Mesenchymal stem cell (in vitro differentiated cells and primary cell): ENCODE data around the gene SIN3B.
A peak's percentile ranks its signal among the peaks of the same experiment; 100 is the strongest.

Experiments
- DNase-seq: peaks from one replicate; pipeline ENCODE4 v3.0.0-alpha.2; 2013
- H2AFZ ChIP-seq: one replicate; pipeline ENCODE4 v1.6.1; 2013; ENCODE audit warnings: low read depth, mild to moderate bottlenecking, control low read depth, inconsistent platforms, low read length, moderate library complexity
- H2AK5ac ChIP-seq: 2 replicates; pipeline ENCODE4 v1.6.1; 2013; ENCODE audit warnings: low read length, moderate library complexity, mild to moderate bottlenecking, inconsistent platforms; ENCODE audit not compliant: severe bottlenecking
- H2BK120ac ChIP-seq: one replicate; pipeline ENCODE4 v1.6.1; 2013; ENCODE audit warnings: low read depth, mild to moderate bottlenecking, inconsistent platforms, low read length, moderate library complexity
- H2BK12ac ChIP-seq, 2 experiments: one replicate each; pipeline ENCODE4 v1.6.1; 2013; ENCODE audit warnings: inconsistent platforms in 2 of 2, low read length in 2 of 2, mild to moderate bottlenecking in 2 of 2, moderate library complexity in 2 of 2, control low read depth in 1 of 2
- H2BK15ac ChIP-seq: one replicate; pipeline ENCODE4 v1.6.1; 2013; ENCODE audit warnings: mild to moderate bottlenecking, low read depth, inconsistent platforms; ENCODE audit not compliant: poor library complexity, severe bottlenecking
- H2BK5ac ChIP-seq: 2 replicates; pipeline ENCODE4 v1.6.1; 2013; ENCODE audit warnings: low read depth, mild to moderate bottlenecking, low read length, control low read depth, inconsistent platforms; ENCODE audit not compliant: poor library complexity, severe bottlenecking
- H3K14ac ChIP-seq, 2 experiments: one replicate each; pipeline ENCODE4 v1.6.1; 2013; ENCODE audit warnings: inconsistent platforms in 2 of 2, low read length in 2 of 2, control low read depth in 1 of 2, mild to moderate bottlenecking in 1 of 2, moderate library complexity in 1 of 2
- H3K18ac ChIP-seq, 2 experiments: one replicate each; pipeline ENCODE4 v1.6.1; 2013; ENCODE audit warnings: inconsistent platforms in 2 of 2, low read length in 2 of 2, control low read depth in 1 of 2, low read depth in 1 of 2, mild to moderate bottlenecking in 1 of 2
- H3K23ac ChIP-seq, 2 experiments: one replicate each; pipeline ENCODE4 v1.6.1; 2013; ENCODE audit warnings: inconsistent platforms in 2 of 2, low read length in 2 of 2, mild to moderate bottlenecking in 2 of 2, moderate library complexity in 2 of 2, control low read depth in 1 of 2
- H3K27ac ChIP-seq: 2 replicates; pipeline ENCODE4 v1.5.1; 2013; ENCODE audit warnings: mild to moderate bottlenecking, moderate library complexity, low read length, control low read depth, inconsistent platforms; ENCODE audit not compliant: poor library complexity, severe bottlenecking
- H3K27me3 ChIP-seq, 2 experiments: 2 replicates each; pipeline versions ENCODE4 v1.6.1 to v1.7.0; 2013; ENCODE audit warnings: low read length in 2 of 2, mild to moderate bottlenecking in 2 of 2, moderate library complexity in 2 of 2, control low read depth in 1 of 2, inconsistent platforms in 1 of 2; ENCODE audit not compliant: control insufficient read depth in 1 of 2, insufficient read depth in 1 of 2
- H3K36me3 ChIP-seq, 2 experiments: 2 replicates each; pipeline versions ENCODE4 v1.6.1 to v1.7.0; 2013; ENCODE audit warnings: low read length in 2 of 2, control low read depth in 1 of 2, inconsistent platforms in 1 of 2, low read depth in 1 of 2, mild to moderate bottlenecking in 1 of 2; ENCODE audit not compliant: insufficient read depth in 2 of 2, control insufficient read depth in 1 of 2
- H3K4ac ChIP-seq, 2 experiments: one replicate each; pipeline ENCODE4 v1.6.1; 2013; ENCODE audit warnings: inconsistent platforms in 2 of 2, low read length in 2 of 2, mild to moderate bottlenecking in 2 of 2, moderate library complexity in 2 of 2, control low read depth in 1 of 2, low read depth in 1 of 2
- H3K4me1 ChIP-seq: 2 replicates; pipeline ENCODE4 v1.6.1; 2013; ENCODE audit warnings: low read depth, low read length, control low read depth; ENCODE audit not compliant: control insufficient read depth, insufficient read depth
- H3K4me2 ChIP-seq: 2 replicates; pipeline ENCODE4 v1.6.1; 2013; ENCODE audit warnings: low read length, mild to moderate bottlenecking, inconsistent platforms; ENCODE audit not compliant: poor library complexity, severe bottlenecking
- H3K4me3 ChIP-seq, 2 experiments: 2 replicates each; pipeline versions ENCODE4 v1.5.1 to v1.7.0; 2013; ENCODE audit warnings: low read length in 2 of 2, mild to moderate bottlenecking in 2 of 2, control low read depth in 1 of 2, low read depth in 1 of 2; ENCODE audit not compliant: insufficient read depth in 1 of 2
- H3K79me1 ChIP-seq: replicated peaks from 2 replicates; pipeline ENCODE4 v1.6.1; 2013; ENCODE audit warnings: mild to moderate bottlenecking, control low read depth, low read length, inconsistent platforms; ENCODE audit not compliant: poor library complexity, severe bottlenecking
- H3K9ac ChIP-seq: 2 replicates; pipeline ENCODE4 v1.7.0; 2013; ENCODE audit warnings: mild to moderate bottlenecking, low read length, moderate library complexity
- H3K9me3 ChIP-seq: 2 replicates; pipeline ENCODE4 v1.7.0; 2013; ENCODE audit warnings: mild to moderate bottlenecking, low read length; ENCODE audit not compliant: control insufficient read depth
- H4K8ac ChIP-seq: one replicate; pipeline ENCODE4 v1.6.1; 2013; ENCODE audit warnings: inconsistent platforms, mild to moderate bottlenecking, low read length, moderate library complexity
- H4K91ac ChIP-seq: one replicate; pipeline ENCODE4 v1.6.1; 2013; ENCODE audit warnings: mild to moderate bottlenecking, low read length, inconsistent platforms
- WGBS: methylation state at CpG from one replicate; pipeline ENCODE4 v1.1.7; 2013; ENCODE audit warnings: mixed read lengths; 5-methylcytosine and 5-hydroxymethylcytosine counted together

Gene SIN3B

DNA sequence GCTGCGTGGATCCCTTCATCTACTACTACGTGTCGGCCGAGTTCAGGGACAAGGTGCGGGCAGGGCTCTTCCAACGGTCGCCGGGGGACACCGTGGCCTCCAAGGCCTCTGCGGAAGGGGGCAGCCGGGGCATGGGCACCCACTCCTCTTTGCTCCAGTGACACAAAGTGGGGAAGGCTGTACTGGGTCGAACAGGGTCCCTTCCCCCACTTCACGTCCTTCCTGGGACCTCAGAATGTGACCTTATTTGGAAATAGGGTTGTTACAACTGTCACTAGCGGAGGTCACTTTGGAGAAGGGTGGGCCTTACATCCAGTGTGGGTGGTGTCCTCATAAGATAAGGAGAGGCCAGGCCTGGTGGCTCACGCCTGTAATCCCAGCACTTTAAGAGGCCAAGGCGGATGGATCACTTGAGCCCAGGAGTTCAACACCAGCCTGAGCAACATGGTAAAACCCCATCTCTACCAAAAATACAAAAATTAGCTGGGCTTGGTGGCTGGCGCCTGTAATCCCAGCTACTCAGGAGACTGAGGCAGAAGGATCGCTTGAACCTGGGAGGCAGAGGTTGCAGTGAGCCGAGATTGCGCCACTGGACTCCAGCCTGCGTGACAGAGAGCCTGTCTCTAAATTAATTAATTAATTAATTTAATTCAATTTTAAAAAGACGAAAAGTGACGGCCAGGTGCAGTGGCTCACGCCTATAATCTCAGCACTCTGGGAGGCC is 61.4 kb downstream of the SIN3B start:
- 83% methylated on average over 21 of the region's 24 CpGs for WGBS
- peak overlapping the region; percentile 98 for H2BK15ac ChIP-seq
- no peak overlapping the region for H2AFZ ChIP-seq
- no peaks in the 10 kb centered on the region for H3K79me1 ChIP-seq
- peaks cover 7% of the 10 kb centered on the region for H3K4me1 ChIP-seq
- H4K91ac ChIP-seq, result peak overlapping the region; percentile 100
- no peak overlapping the region for H3K4me3 ChIP-seq
- H4K8ac ChIP-seq, result peak overlapping the region; percentile 100
- peak overlapping the region; percentile 100 for H2BK120ac ChIP-seq
- no peak overlapping the region for H3K4me2 ChIP-seq
- peak overlapping the region in 1 of 2 experiments; percentile 23 for H3K23ac ChIP-seq
- H3K27ac ChIP-seq, result no peak overlapping the region
- H3K9ac ChIP-seq, result no peak overlapping the region
- H3K4ac ChIP-seq, result peak overlapping the region; percentile 89 to 100
- no peak for DNase-seq
- H2BK5ac ChIP-seq, result no peak overlapping the region
- no peak overlapping the region for H2AK5ac ChIP-seq
- peaks cover 5 to 55% of the 10 kb centered on the region in 2 experiments for H3K27me3 ChIP-seq
- no peaks in the 10 kb centered on the region for H3K36me3 ChIP-seq
- peak overlapping the region; percentile 97 to 100 for H3K18ac ChIP-seq
- H3K9me3 ChIP-seq, result no peaks in the 10 kb centered on the region
- H3K14ac ChIP-seq, result peak overlapping the region in 1 of 2 experiments; percentile 90
- H2BK12ac ChIP-seq, result peak overlapping the region; percentile 93 to 99

GRCh38 chr19:16891696-16892382 is 62.6 kb downstream of the SIN3B start:
- Histone ChIP-seq H2AK5ac (no peak overlapping the region), H3K23ac (no peak overlapping the region), H4K91ac (peak overlapping the region; percentile 91), H3K79me1 (no peaks in the 10 kb centered on the region), H2BK120ac (no peak overlapping the region), H3K14ac (no peak overlapping the region), H3K18ac (peak overlapping the region in 1 of 2 experiments; percentile 59), H2BK5ac (no peak overlapping the region), H3K4ac (peak overlapping the region; percentile 67 to 70), H3K4me3 (no peak overlapping the region), H2BK15ac (no peak overlapping the region), H2AFZ (no peak overlapping the region), H3K27ac (no peak overlapping the region), H3K9ac (no peak overlapping the region), H3K27me3 (peaks cover 5 to 63% of the 10 kb centered on the region in 2 experiments), H3K4me1 (peaks cover 13% of the 10 kb centered on the region), H3K4me2 (no peak overlapping the region), H2BK12ac (peak overlapping the region; percentile 57 to 81), H3K36me3 (no peaks in the 10 kb centered on the region), H3K9me3 (no peaks in the 10 kb centered on the region), H4K8ac (peak overlapping the region; percentile 22)
- DNase-seq, result no peak
- 90% methylated on average over 11 of the region's 12 CpGs for WGBS

- H4K91ac ChIP-seq, result peak overlapping the region; percentile 91
- H2AFZ ChIP-seq, result no peak overlapping the region
- peak overlapping the region; percentile 47 for H4K8ac ChIP-seq
- H3K4ac ChIP-seq, result peak overlapping the region in 1 of 2 experiments; percentile 67
- no peaks in the 10 kb centered on the region for H3K9me3 ChIP-seq
- H3K27ac ChIP-seq, result no peak overlapping the region
- peaks cover 5 to 63% of the 10 kb centered on the region in 2 experiments for H3K27me3 ChIP-seq
- no peaks in the 10 kb centered on the region for H3K36me3 ChIP-seq
- no peak overlapping the region for H3K4me3 ChIP-seq
- peak overlapping the region in 1 of 2 experiments; percentile 35 for H3K14ac ChIP-seq
- H3K18ac ChIP-seq, result peak overlapping the region in 1 of 2 experiments; percentile 37
- no CpG with 5 or more reads among the region's 4 CpGs for WGBS
- H2BK5ac ChIP-seq, result no peak overlapping the region
- no peak overlapping the region for H2AK5ac ChIP-seq
- no peaks in the 10 kb centered on the region for H3K79me1 ChIP-seq
- H2BK12ac ChIP-seq, result no peak overlapping the region
- H2BK15ac ChIP-seq, result no peak overlapping the region
- H3K23ac ChIP-seq, result peak overlapping the region in 1 of 2 experiments; percentile 57
- no peak overlapping the region for H3K9ac ChIP-seq
- H2BK120ac ChIP-seq, result peak overlapping the region; percentile 57
- peaks cover 14% of the 10 kb centered on the region for H3K4me1 ChIP-seq
- no peak overlapping the region for H3K4me2 ChIP-seq
- DNase-seq, result no peak
These were observed 63.2 kb downstream of the SIN3B start for GRCh38 chr19:16892436-16892835.
